ENCODE measurements around the gene TRMT1L.

TRMT1L gene

GRCh38 chr1:185139246-185139645, 17.5 kb downstream of the TRMT1L start:
- DNase-seq, result no peak
- in situ Hi-C loops (cut with MboI; ENCODE audit: low pct_unique_long_range_greater_than_20kb, low sequenced_read_pairs), result no loop called here

- in situ Hi-C loops (cut with MboI; ENCODE audit: low pct_unique_long_range_greater_than_20kb, low sequenced_read_pairs), result no loop called here
- DNase-seq, result no peak
These were observed 18.7 kb downstream of the TRMT1L start for GRCh38 chr1:185137896-185138545.

- in situ Hi-C loops (cut with MboI; ENCODE audit: low pct_unique_long_range_greater_than_20kb, low sequenced_read_pairs), result no loop called here
These were observed 24.2 kb downstream of the TRMT1L start for GRCh38 chr1:185132534-185132933.

GRCh38 chr1:185129708-185130107, 27.0 kb downstream of the TRMT1L start:
- in situ Hi-C loops (cut with MboI; ENCODE audit: low pct_unique_long_range_greater_than_20kb, low sequenced_read_pairs), result no loop called here
- no peak for DNase-seq

More at GRCh38 chr1:185132534-185132933, 24.2 kb downstream of the TRMT1L start:
- DNase-seq, result no peak

- in situ Hi-C loops (cut with MboI; ENCODE audit: low pct_unique_long_range_greater_than_20kb, low sequenced_read_pairs), result no loop called here
- no peak for DNase-seq
These were observed 44.4 kb downstream of the TRMT1L start for GRCh38 chr1:185112356-185112755.

- DNase-seq, result no peak
- in situ Hi-C loops (cut with MboI; ENCODE audit: low pct_unique_long_range_greater_than_20kb, low sequenced_read_pairs), result no loop called here
These were observed 44.9 kb downstream of the TRMT1L start for GRCh38 chr1:185111873-185112272.

- DNase-seq, result no peak
- in situ Hi-C loops (cut with MboI; ENCODE audit: low pct_unique_long_range_greater_than_20kb, low sequenced_read_pairs), result no loop called here
These were observed 46.6 kb downstream of the TRMT1L start for GRCh38 chr1:185110145-185110544.

- in situ Hi-C loops (cut with MboI; ENCODE audit: low pct_unique_long_range_greater_than_20kb, low sequenced_read_pairs), result no loop called here
- DNase-seq, result peak; percentile 6
These were observed 48.4 kb downstream of the TRMT1L start for GRCh38 chr1:185108321-185108720.

GRCh38 chr1:185105121-185105520, 51.6 kb downstream of the TRMT1L start:
- in situ Hi-C loops (cut with MboI; ENCODE audit: low pct_unique_long_range_greater_than_20kb, low sequenced_read_pairs), result no loop called here

GRCh38 chr1:185104083-185104482, 52.7 kb downstream of the TRMT1L start:
- no peak for DNase-seq
- in situ Hi-C loops (cut with MboI; ENCODE audit: low pct_unique_long_range_greater_than_20kb, low sequenced_read_pairs), result no loop called here

More at GRCh38 chr1:185105121-185105520, 51.6 kb downstream of the TRMT1L start:
- no peak for DNase-seq

GRCh38 chr1:185096531-185096930, 60.2 kb downstream of the TRMT1L start:
- in situ Hi-C loops (cut with MboI; ENCODE audit: low pct_unique_long_range_greater_than_20kb, low sequenced_read_pairs), result no loop called here
- DNase-seq, result no peak

GRCh38 chr1:185094761-185095160, 62.0 kb downstream of the TRMT1L start:
- no peak for DNase-seq
- in situ Hi-C loops (cut with MboI; ENCODE audit: low pct_unique_long_range_greater_than_20kb, low sequenced_read_pairs), result no loop called here

- in situ Hi-C loops (cut with MboI; ENCODE audit: low pct_unique_long_range_greater_than_20kb, low sequenced_read_pairs), result no loop called here
These were observed 65.3 kb downstream of the TRMT1L start for GRCh38 chr1:185091480-185091879.

GRCh38 chr1:185087746-185088145, 69.0 kb downstream of the TRMT1L start:
- no peak for DNase-seq
- in situ Hi-C loops (cut with MboI; ENCODE audit: low pct_unique_long_range_greater_than_20kb, low sequenced_read_pairs), result no loop called here

More at GRCh38 chr1:185091480-185091879, 65.3 kb downstream of the TRMT1L start:
- DNase-seq, result no peak

- DNase-seq, result no peak
- in situ Hi-C loops (cut with MboI; ENCODE audit: low pct_unique_long_range_greater_than_20kb, low sequenced_read_pairs), result no loop called here
These were observed 69.7 kb downstream of the TRMT1L start for GRCh38 chr1:185087101-185087500.

GRCh38 chr1:185083818-185084217, 72.9 kb downstream of the TRMT1L start:
- in situ Hi-C loops (cut with MboI; ENCODE audit: low pct_unique_long_range_greater_than_20kb, low sequenced_read_pairs), result no loop called here
- DNase-seq, result no peak

GRCh38 chr1:185080422-185080821, 76.3 kb downstream of the TRMT1L start:
- no peak for DNase-seq

GRCh38 chr1:185077374-185077773, 79.4 kb downstream of the TRMT1L start:
- no peak for DNase-seq
- in situ Hi-C loops (cut with MboI; ENCODE audit: low pct_unique_long_range_greater_than_20kb, low sequenced_read_pairs), result no loop called here

More at GRCh38 chr1:185080422-185080821, 76.3 kb downstream of the TRMT1L start:
- in situ Hi-C loops (cut with MboI; ENCODE audit: low pct_unique_long_range_greater_than_20kb, low sequenced_read_pairs), result no loop called here

GRCh38 chr1:185075476-185075875, 81.3 kb downstream of the TRMT1L start:
- no peak for DNase-seq
- in situ Hi-C loops (cut with MboI; ENCODE audit: low pct_unique_long_range_greater_than_20kb, low sequenced_read_pairs), result no loop called here

GRCh38 chr1:185074307-185074706, 82.4 kb downstream of the TRMT1L start:
- DNase-seq, result no peak
- in situ Hi-C loops (cut with MboI; ENCODE audit: low pct_unique_long_range_greater_than_20kb, low sequenced_read_pairs), result no loop called here

- peak; percentile 24 for DNase-seq
- in situ Hi-C loops (cut with MboI; ENCODE audit: low pct_unique_long_range_greater_than_20kb, low sequenced_read_pairs), result no loop called here
These were observed 83.0 kb downstream of the TRMT1L start for GRCh38 chr1:185073725-185074124.

All from KBM-7 (cell line).